22Rv1 (cell line): ENCODE results near the gene UPP1.
"Not testable (repeated sequence)": the region's sequence is repeated elsewhere in the genome, so short reads cannot be mapped to it uniquely, and the experiment has no call there.

Experiments
- H3K27ac ChIP-seq: fragments of 450-650 bp; 2 replicates; pipeline ENCODE4 v1.5.1; 2017
- CTCF ChIP-seq: fragments of 450-650 bp; IDR thresholded peaks from 2 replicates; pipeline ENCODE4 v1.5.1; 2017; ENCODE audit warnings: mild to moderate bottlenecking
- ZFX ChIP-seq: fragments of 450-650 bp; IDR thresholded peaks from 2 replicates; pipeline ENCODE4 v1.6.1; 2017; ENCODE audit warnings: antibody characterized with exemption, borderline replicate concordance

Gene UPP1

GRCh38 chr7:48074204-48074654 lies 14.8 kb upstream of the UPP1 start:
- TF ChIP-seq ZFX: no peak
- no peak for TF ChIP-seq CTCF
- H3K27ac ChIP-seq: no peak overlapping the region

- no peak overlapping the region for H3K27ac ChIP-seq
- TF ChIP-seq ZFX: no peak
- no peak for TF ChIP-seq CTCF
These were observed 11.6 kb upstream of the UPP1 start for GRCh38 chr7:48077423-48077822.

GRCh38 chr7:48078470-48078869 lies 10.6 kb upstream of the UPP1 start:
- H3K27ac ChIP-seq: no peak overlapping the region
- no peak for TF ChIP-seq ZFX
- no peak for TF ChIP-seq CTCF

- H3K27ac ChIP-seq: not testable (repeated sequence)
These were observed 6.7 kb upstream of the UPP1 start for GRCh38 chr7:48082378-48082777.

- H3K27ac ChIP-seq: no peak overlapping the region
- no peak for TF ChIP-seq CTCF
- no peak for TF ChIP-seq ZFX
These were observed 5.8 kb upstream of the UPP1 start for GRCh38 chr7:48083114-48083830.

GRCh38 chr7:48084727-48085432 lies 4.2 kb upstream of the UPP1 start:
- TF ChIP-seq ZFX (no peak), CTCF (no peak)
- no peak overlapping the region for H3K27ac ChIP-seq

GRCh38 chr7:48085433-48085791 lies 3.7 kb upstream of the UPP1 start:
- no peak overlapping the region for H3K27ac ChIP-seq
- TF ChIP-seq CTCF (no peak), ZFX (no peak)
